GM12891 (cell line): ENCODE results near the gene LYVE1.

Experiments used
- POLR2A ChIP-seq: IDR thresholded peaks from 2 replicates; pipeline ENCODE4 v1.6.1; 2011; ENCODE audit warnings: low read depth, low read length, control low read depth
- POLR2AphosphoS5 ChIP-seq: IDR thresholded peaks from 2 replicates; pipeline ENCODE4 v1.6.1; 2011; ENCODE audit warnings: low read depth, low read length, control low read depth
- POU2F2 ChIP-seq: IDR thresholded peaks from 2 replicates; pipeline ENCODE4 v1.6.1; 2011; ENCODE audit warnings: low read depth, mild to moderate bottlenecking, control low read depth, low read length, moderate library complexity
- TAF1 ChIP-seq: IDR thresholded peaks from 2 replicates; pipeline ENCODE4 v1.6.1; 2011; ENCODE audit warnings: low read depth, low read length, control low read depth

DNA sequence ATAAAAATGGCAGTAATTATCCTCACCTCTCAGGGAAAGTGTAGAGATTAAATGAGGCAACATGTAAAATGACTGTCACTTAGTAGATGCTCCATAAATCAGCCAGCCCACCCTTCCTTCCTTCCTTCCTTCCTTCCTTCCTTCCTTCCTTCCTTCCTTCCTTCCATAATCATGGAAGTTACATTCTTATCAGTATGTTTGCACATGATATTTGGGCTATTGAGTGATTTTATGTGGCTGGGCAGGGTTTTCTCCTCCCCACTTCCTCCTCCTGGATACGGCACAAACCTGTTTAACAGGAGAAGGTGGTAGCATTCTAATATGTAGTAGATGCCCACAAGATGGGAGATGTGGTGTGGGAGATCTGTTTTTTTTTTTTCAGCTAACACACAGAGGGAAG is 11.9 kb downstream of the LYVE1 start:
- TF ChIP-seq POLR2A (no peak), TAF1 (no peak), POLR2AphosphoS5 (no peak), POU2F2 (no peak)
